C4-2B (cell line): ENCODE measurements around the gene ASCC3.

Experiments used
- CTCF ChIP-seq: fragments of 450-650 bp; conservative IDR thresholded peaks from 2 replicates; pipeline ENCODE4 v1.5.1; 2017; ENCODE audit warnings: mild to moderate bottlenecking
- ZFX ChIP-seq: fragments of 450-650 bp; IDR thresholded peaks from 2 replicates; pipeline ENCODE4 v1.6.1; 2017

GRCh38 chr6:100691972-100692371 lies 189.2 kb downstream of the ASCC3 start:
- no peak for TF ChIP-seq CTCF
- TF ChIP-seq ZFX = no peak
